ENCODE measurements around the gene TMEM266. TPM values are rescaled to one million over a fixed set of nuclear protein-coding genes. Genes with fewer than 3 reads are reported as not detected.

The TMEM266 gene
- total RNA-seq, 4 donors from 2014 or later, result 1.4 to 3.1 (median 2.3) TPM

DNA sequence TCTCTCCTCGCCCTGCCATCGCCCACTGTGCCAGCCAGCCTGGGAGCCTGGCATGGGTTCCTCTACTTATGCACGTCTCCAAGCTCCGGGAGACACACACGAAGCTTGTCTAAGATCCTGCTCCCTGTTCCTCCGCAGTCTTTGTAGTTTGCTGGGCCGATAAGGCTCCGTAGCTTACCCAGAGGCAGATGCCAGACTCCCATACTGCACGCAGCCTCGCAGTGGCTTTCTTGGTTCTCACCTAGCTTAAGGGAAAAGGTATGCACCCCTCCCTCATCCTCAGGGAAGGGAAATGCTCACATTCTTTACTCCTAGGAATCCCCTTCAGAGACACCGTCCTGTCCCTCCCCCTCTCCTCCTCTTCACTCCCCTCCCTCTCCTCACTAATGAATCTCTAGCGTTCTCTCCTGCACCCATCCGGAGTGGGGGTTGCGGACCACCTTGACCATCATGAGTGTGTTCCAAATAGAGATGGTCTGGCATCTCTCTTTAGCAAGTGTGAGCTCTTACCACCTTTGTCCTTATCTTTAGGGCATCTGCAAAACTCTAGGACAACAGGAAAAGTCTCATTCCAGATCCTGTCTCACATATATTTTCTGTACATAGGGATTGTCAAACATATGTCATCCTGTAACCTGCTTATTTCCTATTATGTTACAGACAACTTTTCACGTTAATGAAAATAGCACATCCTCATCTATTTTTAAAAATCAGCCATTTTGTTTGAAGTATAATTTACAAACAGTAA lies 56.5 kb downstream of the TMEM266 start:
- H3K27ac ChIP-seq, result no peak overlapping the region
- TF ChIP-seq, protein P1, sequence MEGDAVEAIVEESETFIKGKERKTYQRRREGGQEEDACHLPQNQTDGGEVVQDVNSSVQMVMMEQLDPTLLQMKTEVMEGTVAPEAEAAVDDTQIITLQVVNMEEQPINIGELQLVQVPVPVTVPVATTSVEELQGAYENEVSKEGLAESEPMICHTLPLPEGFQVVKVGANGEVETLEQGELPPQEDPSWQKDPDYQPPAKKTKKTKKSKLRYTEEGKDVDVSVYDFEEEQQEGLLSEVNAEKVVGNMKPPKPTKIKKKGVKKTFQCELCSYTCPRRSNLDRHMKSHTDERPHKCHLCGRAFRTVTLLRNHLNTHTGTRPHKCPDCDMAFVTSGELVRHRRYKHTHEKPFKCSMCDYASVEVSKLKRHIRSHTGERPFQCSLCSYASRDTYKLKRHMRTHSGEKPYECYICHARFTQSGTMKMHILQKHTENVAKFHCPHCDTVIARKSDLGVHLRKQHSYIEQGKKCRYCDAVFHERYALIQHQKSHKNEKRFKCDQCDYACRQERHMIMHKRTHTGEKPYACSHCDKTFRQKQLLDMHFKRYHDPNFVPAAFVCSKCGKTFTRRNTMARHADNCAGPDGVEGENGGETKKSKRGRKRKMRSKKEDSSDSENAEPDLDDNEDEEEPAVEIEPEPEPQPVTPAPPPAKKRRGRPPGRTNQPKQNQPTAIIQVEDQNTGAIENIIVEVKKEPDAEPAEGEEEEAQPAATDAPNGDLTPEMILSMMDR (IDR thresholded peaks at IDR 0.05), result no peak
- TF ChIP-seq POLR2A (IDR thresholded peaks at IDR 0.05) (no peak), EP300 (IDR thresholded peaks at IDR 0.05) (no peak), POLR2AphosphoS5 (IDR thresholded peaks at IDR 0.05) (no peak)
- no peak for DNase-seq (ENCODE audit: low spot score in 2 of 2)
- H3K36me3 ChIP-seq, result no peaks in the 10 kb centered on the region
- H3K27me3 ChIP-seq, result peaks cover 9% of the 10 kb centered on the region
- H3K9me3 ChIP-seq, result no peaks in the 10 kb centered on the region
- H3K4me3 ChIP-seq, result no peak overlapping the region
- peaks cover 3% of the 10 kb centered on the region for H3K4me1 ChIP-seq
- whole genome bisulfite sequencing, result 28% methylated on average over 15 of the region's 15 CpGs

DNA sequence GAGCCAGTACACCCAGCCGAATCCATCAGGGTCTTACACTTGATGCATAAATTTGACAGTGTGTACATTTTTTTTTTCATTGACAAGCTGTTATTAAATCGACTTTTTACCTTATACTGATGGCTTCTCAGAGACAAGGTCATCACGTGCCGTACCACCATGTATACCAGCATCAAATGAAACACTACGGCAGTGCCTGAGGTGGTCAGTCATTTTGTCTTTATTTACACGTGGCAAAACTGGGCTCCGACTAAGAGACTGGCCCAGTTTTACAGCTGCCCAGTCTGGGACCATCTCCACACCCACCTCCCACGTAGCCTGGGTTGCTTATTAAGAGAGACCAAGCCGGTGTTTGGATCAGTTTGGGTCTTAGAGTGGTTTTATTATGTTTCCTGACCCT lies 57.4 kb downstream of the TMEM266 start:
- Histone ChIP-seq H3K4me1 (peaks cover 3% of the 10 kb centered on the region), H3K27me3 (peaks cover 9% of the 10 kb centered on the region), H3K36me3 (no peaks in the 10 kb centered on the region), H3K4me3 (no peak overlapping the region), H3K9me3 (no peaks in the 10 kb centered on the region), H3K27ac (no peak overlapping the region)
- DNase-seq (ENCODE audit: low spot score in 2 of 2), result no peak
- TF ChIP-seq POLR2AphosphoS5 (IDR thresholded peaks at IDR 0.05) (no peak), POLR2A (IDR thresholded peaks at IDR 0.05) (no peak), EP300 (IDR thresholded peaks at IDR 0.05) (no peak)
- TF ChIP-seq, protein P1 (IDR thresholded peaks at IDR 0.05), result no peak
- 95% methylated on average over 9 of the region's 9 CpGs for WGBS

- no peaks in the 10 kb centered on the region for H3K36me3 ChIP-seq
- H3K27me3 ChIP-seq, result peaks cover 9% of the 10 kb centered on the region
- DNase-seq (ENCODE audit: low spot score in 2 of 2), result no peak
- TF ChIP-seq POLR2AphosphoS5 (IDR thresholded peaks at IDR 0.05), result no peak
- TF ChIP-seq POLR2A (IDR thresholded peaks at IDR 0.05), result no peak
- TF ChIP-seq, protein P1 (IDR thresholded peaks at IDR 0.05), result no peak
- no peak for TF ChIP-seq EP300 (IDR thresholded peaks at IDR 0.05)
- H3K4me3 ChIP-seq, result no peak overlapping the region
- WGBS, result 58% methylated on average over 6 of the region's 6 CpGs
- peaks cover 3% of the 10 kb centered on the region for H3K4me1 ChIP-seq
- H3K9me3 ChIP-seq, result no peaks in the 10 kb centered on the region
- H3K27ac ChIP-seq, result no peak overlapping the region
Observed at GRCh38 chr15:76118767-76119166, 59.0 kb downstream of the TMEM266 start.

DNA sequence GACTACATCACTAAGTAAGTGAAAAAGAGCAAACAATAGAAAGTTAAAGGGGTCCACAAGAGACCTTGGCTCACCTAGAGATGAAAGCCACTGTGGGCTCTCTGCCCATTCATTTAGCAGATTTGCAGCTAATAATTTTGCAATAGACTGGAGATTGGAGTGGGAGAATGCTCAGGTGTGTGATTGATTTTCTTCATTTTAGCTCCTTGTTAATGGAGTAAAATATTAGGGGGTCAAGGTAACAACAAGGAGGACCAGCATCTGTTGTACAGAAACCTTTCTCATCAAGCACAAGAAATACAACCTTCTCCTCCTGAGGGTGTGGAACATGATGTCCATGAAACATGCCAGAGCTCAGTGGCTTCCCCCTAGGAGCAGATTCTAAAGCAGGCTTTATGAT lies 63.2 kb downstream of the TMEM266 start:
- Histone ChIP-seq H3K4me3 (no peak overlapping the region), H3K27me3 (peaks cover 3% of the 10 kb centered on the region), H3K4me1 (no peaks in the 10 kb centered on the region), H3K9me3 (no peaks in the 10 kb centered on the region), H3K36me3 (no peaks in the 10 kb centered on the region), H3K27ac (no peak overlapping the region)
- TF ChIP-seq POLR2A (IDR thresholded peaks at IDR 0.05) (no peak), EP300 (IDR thresholded peaks at IDR 0.05) (no peak), POLR2AphosphoS5 (IDR thresholded peaks at IDR 0.05) (no peak)
- TF ChIP-seq, protein P1 (IDR thresholded peaks at IDR 0.05), result no peak
- DNase-seq (ENCODE audit: low spot score in 2 of 2), result no peak

GRCh38 chr15:76127169-76127568 lies 67.4 kb downstream of the TMEM266 start:
- no peak for TF ChIP-seq EP300 (IDR thresholded peaks at IDR 0.05)
- TF ChIP-seq, protein P1 (IDR thresholded peaks at IDR 0.05), result no peak
- 69% methylated on average over 2 of the region's 2 CpGs for WGBS
- Histone ChIP-seq H3K4me3 (no peak overlapping the region), H3K9me3 (no peaks in the 10 kb centered on the region), H3K36me3 (no peaks in the 10 kb centered on the region), H3K27me3 (peaks cover 3% of the 10 kb centered on the region), H3K27ac (no peak overlapping the region), H3K4me1 (no peaks in the 10 kb centered on the region)
- no peak for DNase-seq (ENCODE audit: low spot score in 2 of 2)

Measured in suprapubic skin (tissue), 4 donors.